Measurements from ENCODE around the gene KIAA1958.

Gene KIAA1958

GRCh38 chr9:112533660-112534059 is 47.0 kb downstream of the KIAA1958 start:
- no peak for DNase-seq

- DNase-seq = no peak
These were observed 48.7 kb downstream of the KIAA1958 start for GRCh38 chr9:112535301-112535700.

GRCh38 chr9:112535811-112536210 is 49.2 kb downstream of the KIAA1958 start:
- no peak for DNase-seq

GRCh38 chr9:112537561-112537960 is 50.9 kb downstream of the KIAA1958 start:
- no peak for DNase-seq

- DNase-seq = no peak
These were observed 54.2 kb downstream of the KIAA1958 start for GRCh38 chr9:112540800-112541199.

GRCh38 chr9:112541685-112542084 is 55.1 kb downstream of the KIAA1958 start:
- no peak for DNase-seq

GRCh38 chr9:112542593-112543292 is 56.1 kb downstream of the KIAA1958 start:
- no peak for DNase-seq

- no peak for DNase-seq
These were observed 57.9 kb downstream of the KIAA1958 start for GRCh38 chr9:112544477-112544876.

GRCh38 chr9:112545237-112545636 is 58.6 kb downstream of the KIAA1958 start:
- no peak for DNase-seq

- no peak for DNase-seq
These were observed 59.8 kb downstream of the KIAA1958 start for GRCh38 chr9:112546149-112547012.

- DNase-seq = no peak
These were observed 61.4 kb downstream of the KIAA1958 start for GRCh38 chr9:112548051-112548440.

GRCh38 chr9:112548836-112549595 is 62.4 kb downstream of the KIAA1958 start:
- DNase-seq = no peak

GRCh38 chr9:112550531-112550930 is 63.9 kb downstream of the KIAA1958 start:
- no peak for DNase-seq

- DNase-seq = no peak
These were observed 65.0 kb downstream of the KIAA1958 start for GRCh38 chr9:112551641-112552040.

GRCh38 chr9:112552229-112553056 is 65.8 kb downstream of the KIAA1958 start:
- no peak for DNase-seq

GRCh38 chr9:112553256-112553826 is 66.7 kb downstream of the KIAA1958 start:
- DNase-seq = no peak

GRCh38 chr9:112554516-112554915 is 67.9 kb downstream of the KIAA1958 start:
- DNase-seq = no peak

- no peak for DNase-seq
These were observed 68.5 kb downstream of the KIAA1958 start for GRCh38 chr9:112555101-112555643.

- DNase-seq = no peak
These were observed 69.3 kb downstream of the KIAA1958 start for GRCh38 chr9:112555844-112556482.

- DNase-seq = no peak
These were observed 70.1 kb downstream of the KIAA1958 start for GRCh38 chr9:112556497-112557442.

All from NCI-H2107 (cell line).